ENCODE data around the gene SORCS2. TPM values are rescaled to one million over a fixed set of nuclear protein-coding genes. Genes with fewer than 3 reads are reported as not detected.

Gene SORCS2
- total RNA-seq, 2 donors from 2014 or later = 0.05 to 0.07 TPM

- H3K4me3 Mint-ChIP-seq = peak overlapping the region in 1 of 2 donors; percentile 68
- no peak for DNase-seq
- H3K36me3 Mint-ChIP-seq (ENCODE audit: insufficient read depth in 2 of 2) = peaks cover 0 to 1% of the 10 kb centered on the region in 2 donors
These were observed 956 bp downstream of the SORCS2 start for GRCh38 chr4:7193030-7193958.

GRCh38 chr4:7194251-7195140 lies 2.2 kb downstream of the SORCS2 start:
- H3K4me1 Mint-ChIP-seq (ENCODE audit: low read depth) = no peaks in the 10 kb centered on the region
- H3K27me3 Mint-ChIP-seq (ENCODE audit: low read depth) = peaks cover 27% of the 10 kb centered on the region
- H3K9me3 Mint-ChIP-seq = no peaks in the 10 kb centered on the region
- H3K4me3 Mint-ChIP-seq = no peak overlapping the region
- ATAC-seq (replicated peaks in 1 of 2) = peak in 1 of 2 donors; percentile 37
- DNase-seq = peak; percentile 18 to 48
- H3K27ac Mint-ChIP-seq = no peak overlapping the region
- peaks cover 0 to 1% of the 10 kb centered on the region in 2 donors for H3K36me3 Mint-ChIP-seq (ENCODE audit: insufficient read depth in 2 of 2)

More at GRCh38 chr4:7193030-7193958, 956 bp downstream of the SORCS2 start:
- no peaks in the 10 kb centered on the region for H3K4me1 Mint-ChIP-seq (ENCODE audit: low read depth)
- ATAC-seq (replicated peaks in 1 of 2) = no peak
- no peaks in the 10 kb centered on the region for H3K9me3 Mint-ChIP-seq
- H3K27ac Mint-ChIP-seq = no peak overlapping the region
- peaks cover 31% of the 10 kb centered on the region for H3K27me3 Mint-ChIP-seq (ENCODE audit: low read depth)

GRCh38 chr4:7195141-7195515 lies 2.8 kb downstream of the SORCS2 start:
- Mint-ChIP-seq H3K27ac (no peak overlapping the region), H3K9me3 (no peaks in the 10 kb centered on the region), H3K4me3 (no peak overlapping the region), H3K36me3 (ENCODE audit: insufficient read depth in 2 of 2) (no peaks in the 10 kb centered on the region), H3K4me1 (ENCODE audit: low read depth) (no peaks in the 10 kb centered on the region), H3K27me3 (ENCODE audit: low read depth) (peaks cover 21% of the 10 kb centered on the region)
- no peak for ATAC-seq (replicated peaks in 1 of 2)
- DNase-seq = no peak

- ATAC-seq (replicated peaks in 1 of 2) = no peak
- Mint-ChIP-seq H3K9me3 (no peaks in the 10 kb centered on the region), H3K36me3 (ENCODE audit: insufficient read depth in 2 of 2) (no peaks in the 10 kb centered on the region), H3K4me3 (no peak overlapping the region), H3K4me1 (ENCODE audit: low read depth) (no peaks in the 10 kb centered on the region), H3K27me3 (ENCODE audit: low read depth) (peaks cover 15% of the 10 kb centered on the region), H3K27ac (no peak overlapping the region)
- no peak for DNase-seq
These were observed 3.4 kb downstream of the SORCS2 start for GRCh38 chr4:7195546-7196287.

- ATAC-seq (replicated peaks in 1 of 2) (no peak), DNase-seq (no peak)
- no peak overlapping the region for H3K4me3 Mint-ChIP-seq
- peaks cover 20% of the 10 kb centered on the region for H3K27me3 Mint-ChIP-seq (ENCODE audit: low read depth)
- no peaks in the 10 kb centered on the region for H3K9me3 Mint-ChIP-seq
- no peaks in the 10 kb centered on the region for H3K36me3 Mint-ChIP-seq (ENCODE audit: insufficient read depth in 2 of 2)
- no peaks in the 10 kb centered on the region for H3K4me1 Mint-ChIP-seq (ENCODE audit: low read depth)
- no peak overlapping the region for H3K27ac Mint-ChIP-seq
These were observed 3.9 kb downstream of the SORCS2 start for GRCh38 chr4:7196288-7196651.

GRCh38 chr4:7196736-7197135 lies 4.4 kb downstream of the SORCS2 start:
- H3K4me1 Mint-ChIP-seq (ENCODE audit: low read depth) = no peaks in the 10 kb centered on the region
- H3K4me3 Mint-ChIP-seq = no peak overlapping the region
- H3K36me3 Mint-ChIP-seq (ENCODE audit: insufficient read depth in 2 of 2) = no peaks in the 10 kb centered on the region
- peaks cover 21% of the 10 kb centered on the region for H3K27me3 Mint-ChIP-seq (ENCODE audit: low read depth)
- H3K9me3 Mint-ChIP-seq = no peaks in the 10 kb centered on the region
- H3K27ac Mint-ChIP-seq = no peak overlapping the region
- DNase-seq = no peak
- no peak for ATAC-seq (replicated peaks in 1 of 2)

GRCh38 chr4:7197910-7198309 lies 5.6 kb downstream of the SORCS2 start:
- no peak overlapping the region for H3K4me3 Mint-ChIP-seq
- H3K36me3 Mint-ChIP-seq (ENCODE audit: insufficient read depth in 2 of 2) = no peaks in the 10 kb centered on the region
- H3K4me1 Mint-ChIP-seq (ENCODE audit: low read depth) = no peaks in the 10 kb centered on the region
- H3K27me3 Mint-ChIP-seq (ENCODE audit: low read depth) = peaks cover 21% of the 10 kb centered on the region
- H3K27ac Mint-ChIP-seq = no peak overlapping the region
- DNase-seq (no peak), ATAC-seq (replicated peaks in 1 of 2) (no peak)
- H3K9me3 Mint-ChIP-seq = no peaks in the 10 kb centered on the region

GRCh38 chr4:7198440-7199128 lies 6.2 kb downstream of the SORCS2 start:
- no peaks in the 10 kb centered on the region for H3K36me3 Mint-ChIP-seq (ENCODE audit: insufficient read depth in 2 of 2)
- DNase-seq = no peak
- H3K4me3 Mint-ChIP-seq = no peak overlapping the region
- no peak overlapping the region for H3K27ac Mint-ChIP-seq
- H3K4me1 Mint-ChIP-seq (ENCODE audit: low read depth) = no peaks in the 10 kb centered on the region
- H3K9me3 Mint-ChIP-seq = no peaks in the 10 kb centered on the region
- peaks cover 21% of the 10 kb centered on the region for H3K27me3 Mint-ChIP-seq (ENCODE audit: low read depth)
- no peak for ATAC-seq (replicated peaks in 1 of 2)

- H3K27ac Mint-ChIP-seq = no peak overlapping the region
- no peaks in the 10 kb centered on the region for H3K9me3 Mint-ChIP-seq
- H3K36me3 Mint-ChIP-seq (ENCODE audit: insufficient read depth in 2 of 2) = no peaks in the 10 kb centered on the region
- H3K4me3 Mint-ChIP-seq = no peak overlapping the region
- H3K27me3 Mint-ChIP-seq (ENCODE audit: low read depth) = peaks cover 21% of the 10 kb centered on the region
- no peaks in the 10 kb centered on the region for H3K4me1 Mint-ChIP-seq (ENCODE audit: low read depth)
- DNase-seq = no peak
- no peak for ATAC-seq (replicated peaks in 1 of 2)
These were observed 6.9 kb downstream of the SORCS2 start for GRCh38 chr4:7199129-7199725.

GRCh38 chr4:7199771-7200441 lies 7.6 kb downstream of the SORCS2 start:
- Mint-ChIP-seq H3K4me1 (ENCODE audit: low read depth) (no peaks in the 10 kb centered on the region), H3K36me3 (ENCODE audit: insufficient read depth in 2 of 2) (no peaks in the 10 kb centered on the region)

GRCh38 chr4:7200801-7201200 lies 8.5 kb downstream of the SORCS2 start:
- Mint-ChIP-seq H3K4me1 (ENCODE audit: low read depth) (no peaks in the 10 kb centered on the region), H3K4me3 (no peak overlapping the region), H3K27ac (no peak overlapping the region), H3K36me3 (ENCODE audit: insufficient read depth in 2 of 2) (no peaks in the 10 kb centered on the region), H3K27me3 (ENCODE audit: low read depth) (peaks cover 17% of the 10 kb centered on the region), H3K9me3 (no peaks in the 10 kb centered on the region)
- no peak for DNase-seq
- no peak for ATAC-seq (replicated peaks in 1 of 2)

More at GRCh38 chr4:7199771-7200441, 7.6 kb downstream of the SORCS2 start:
- DNase-seq = no peak
- Mint-ChIP-seq H3K27ac (no peak overlapping the region), H3K4me3 (no peak overlapping the region), H3K27me3 (ENCODE audit: low read depth) (peaks cover 21% of the 10 kb centered on the region), H3K9me3 (no peaks in the 10 kb centered on the region)
- no peak for ATAC-seq (replicated peaks in 1 of 2)

Data from activated T-cell treated with anti-CD3 and anti-CD28 coated beads, Interleukin-2, amount 50 U/mL, for 72 hours (primary cell).